ENCODE results near the gene POTEE.
"Not testable (repeated sequence)": the region's sequence is repeated elsewhere in the genome, so short reads cannot be mapped to it uniquely, and the experiment has no call there.

POTEE gene

GRCh38 chr2:131209030-131209772 is at the start of gene POTEE:
Gene POTEE, plus strand, starts transcription at chr2:131209536. Its CDS starts 8,867 bp downstream, at chr2:131218403.
- not testable (repeated sequence) for DNase-seq (ENCODE audit: low read depth); H3K4me3 ChIP-seq (ENCODE audit: low read depth, low read length)

- not testable (repeated sequence) for DNase-seq (ENCODE audit: low read depth); H3K4me3 ChIP-seq (ENCODE audit: low read depth, low read length)
Measured at GRCh38 chr2:131165562-131165961, 43.8 kb upstream of the POTEE start.

- no peak for TF ChIP-seq MAX (IDR thresholded peaks at IDR 0.05; ENCODE audit: low read depth, low read length)
- TF ChIP-seq CTCF (IDR thresholded peaks at IDR 0.05; ENCODE audit: low read depth, low read length): no peak
- no peak for TF ChIP-seq POLR2A (IDR thresholded peaks at IDR 0.05; ENCODE audit: extremely low read depth, insufficient read length)
- no peak for TF ChIP-seq MYC (IDR thresholded peaks at IDR 0.05; ENCODE audit: low read depth, low read length)
- no peak overlapping the region for H3K4me3 ChIP-seq (ENCODE audit: low read depth, low read length)
- DNase-seq (ENCODE audit: low read depth): no peak
Measured at GRCh38 chr2:131168538-131168937, 40.8 kb upstream of the POTEE start.

- not testable (repeated sequence) for H3K4me3 ChIP-seq (ENCODE audit: low read depth, low read length); DNase-seq (ENCODE audit: low read depth)
Measured at GRCh38 chr2:131178050-131178449, 31.3 kb upstream of the POTEE start.

- not testable (repeated sequence) for DNase-seq (ENCODE audit: low read depth); H3K4me3 ChIP-seq (ENCODE audit: low read depth, low read length)
Measured at GRCh38 chr2:131178721-131179418, 30.5 kb upstream of the POTEE start.

- DNase-seq (ENCODE audit: low read depth); H3K4me3 ChIP-seq (ENCODE audit: low read depth, low read length): not testable (repeated sequence)
Measured at GRCh38 chr2:131181451-131181850, 27.9 kb upstream of the POTEE start.

GRCh38 chr2:131193421-131193820 is 15.9 kb upstream of the POTEE start:
- not testable (repeated sequence) for DNase-seq (ENCODE audit: low read depth); H3K4me3 ChIP-seq (ENCODE audit: low read depth, low read length)

GRCh38 chr2:131196186-131196585 is 13.2 kb upstream of the POTEE start:
- not testable (repeated sequence) for DNase-seq (ENCODE audit: low read depth)

GRCh38 chr2:131201098-131201497 is 8.2 kb upstream of the POTEE start:
- TF ChIP-seq POLR2A (IDR thresholded peaks at IDR 0.05; ENCODE audit: extremely low read depth, insufficient read length): no peak
- TF ChIP-seq MAX (IDR thresholded peaks at IDR 0.05; ENCODE audit: low read depth, low read length): no peak
- TF ChIP-seq CTCF (IDR thresholded peaks at IDR 0.05; ENCODE audit: low read depth, low read length): no peak
- DNase-seq (ENCODE audit: low read depth): no peak
- no peak overlapping the region for H3K4me3 ChIP-seq (ENCODE audit: low read depth, low read length)

More at GRCh38 chr2:131196186-131196585, 13.2 kb upstream of the POTEE start:
- H3K4me3 ChIP-seq (ENCODE audit: low read depth, low read length): not testable (repeated sequence)

- H3K4me3 ChIP-seq (ENCODE audit: low read depth, low read length): not testable (repeated sequence)
Measured at GRCh38 chr2:131207839-131208238, 1.5 kb upstream of the POTEE start.

GRCh38 chr2:131209773-131210104 is 403 bp downstream of the POTEE start:
- not testable (repeated sequence) for DNase-seq (ENCODE audit: low read depth); H3K4me3 ChIP-seq (ENCODE audit: low read depth, low read length)

More at GRCh38 chr2:131207839-131208238, 1.5 kb upstream of the POTEE start:
- DNase-seq (ENCODE audit: low read depth): not testable (repeated sequence)

- not testable (repeated sequence) for DNase-seq (ENCODE audit: low read depth); H3K4me3 ChIP-seq (ENCODE audit: low read depth, low read length)
Measured at GRCh38 chr2:131210434-131211211, 1.3 kb downstream of the POTEE start.

GRCh38 chr2:131217238-131217986 is 8.1 kb downstream of the POTEE start:
- not testable (repeated sequence) for DNase-seq (ENCODE audit: low read depth)

More at GRCh38 chr2:131217238-131217986, 8.1 kb downstream of the POTEE start:
- H3K4me3 ChIP-seq (ENCODE audit: low read depth, low read length): not testable (repeated sequence)
